Spinal cord (tissue), 10 donors: ENCODE data around the gene MEF2D. TPM values are rescaled to one million over a fixed set of nuclear protein-coding genes. Genes with fewer than 3 reads are reported as not detected.

Source experiments
- DNase-seq, 6 donors: peaks; one replicate each; pipeline versions ENCODE4 v3.0.0 to v3.0.0-alpha.2; 2013 to 2015; ENCODE audit warnings: low spot score in 6 of 6, low read depth in 4 of 6
- H3K27ac ChIP-seq: one replicate; pipeline ENCODE4 v1.5.1; 2013; ENCODE audit warnings: low read depth, low read length, control low read depth
- H3K27me3 ChIP-seq: one replicate; pipeline ENCODE4 v1.6.1; 2013; ENCODE audit warnings: low read length; ENCODE audit not compliant: control insufficient read depth, insufficient read depth
- H3K36me3 ChIP-seq: one replicate; pipeline ENCODE4 v1.6.1; 2013; ENCODE audit warnings: low read length; ENCODE audit not compliant: control insufficient read depth, insufficient read depth
- H3K4me1 ChIP-seq: one replicate; pipeline ENCODE4 v1.6.1; 2013; ENCODE audit warnings: low read length; ENCODE audit not compliant: control insufficient read depth, insufficient read depth
- H3K4me3 ChIP-seq: one replicate; pipeline ENCODE4 v1.5.1; 2013; ENCODE audit warnings: low read depth, low read length, control low read depth
- H3K9me3 ChIP-seq: one replicate; pipeline ENCODE4 v1.6.1; 2013; ENCODE audit warnings: low read length; ENCODE audit not compliant: control insufficient read depth, insufficient read depth
- WGBS: methylation state at CpG from one replicate; pipeline ENCODE4 v1.1.5; 2013; ENCODE audit warnings: missing lambda C conversion rate; ENCODE audit not compliant: insufficient coverage; 5-methylcytosine and 5-hydroxymethylcytosine counted together
- polyA plus RNA-seq, 2 donors: library from polyadenylated mRNA; unstranded; fragments of 120-200 nt; gene quantifications; one replicate each; pipeline ENCODE4 v1.2.1, GENCODE V29; 2013; ENCODE audit not compliant: insufficient read length in 2 of 2
- total RNA-seq, 2 donors: library from RNA; depleted of rRNA in 1 of 2; stranded (reverse); fragments of 120-200 nt in 1 of 2; fragments of >200 nt in 1 of 2; gene quantifications; one replicate each; pipeline versions ENCODE4 v1.2.3 to v1.2.4, GENCODE V29; 2013 to 2014
- donor health status: healthy.

The MEF2D gene
- total and polyA plus RNA-seq, 4 donors = 5.7 to 28.9 (median 17.5) TPM

GRCh38 chr1:156424806-156425432 lies 75.7 kb downstream of the MEF2D start:
- Histone ChIP-seq H3K36me3 (peaks cover 48% of the 10 kb centered on the region), H3K9me3 (no peaks in the 10 kb centered on the region), H3K4me1 (peaks cover 45% of the 10 kb centered on the region), H3K27me3 (peaks cover 31% of the 10 kb centered on the region), H3K4me3 (peak overlapping the region; percentile 76), H3K27ac (peak overlapping the region; percentile 95)
- WGBS = 33% methylated on average over 7 of the region's 10 CpGs
- peak in 1 of 6 donors; percentile 75 for DNase-seq

- no peaks in the 10 kb centered on the region for H3K9me3 ChIP-seq
- H3K27ac ChIP-seq = peak overlapping the region; percentile 95
- H3K27me3 ChIP-seq = peaks cover 34% of the 10 kb centered on the region
- DNase-seq = no peak
- peak overlapping the region; percentile 76 for H3K4me3 ChIP-seq
- peaks cover 39% of the 10 kb centered on the region for H3K4me1 ChIP-seq
- H3K36me3 ChIP-seq = peaks cover 55% of the 10 kb centered on the region
- WGBS = 24% methylated on average over 5 of the region's 7 CpGs
Observed at GRCh38 chr1:156423422-156424352, 76.9 kb downstream of the MEF2D start.

DNA sequence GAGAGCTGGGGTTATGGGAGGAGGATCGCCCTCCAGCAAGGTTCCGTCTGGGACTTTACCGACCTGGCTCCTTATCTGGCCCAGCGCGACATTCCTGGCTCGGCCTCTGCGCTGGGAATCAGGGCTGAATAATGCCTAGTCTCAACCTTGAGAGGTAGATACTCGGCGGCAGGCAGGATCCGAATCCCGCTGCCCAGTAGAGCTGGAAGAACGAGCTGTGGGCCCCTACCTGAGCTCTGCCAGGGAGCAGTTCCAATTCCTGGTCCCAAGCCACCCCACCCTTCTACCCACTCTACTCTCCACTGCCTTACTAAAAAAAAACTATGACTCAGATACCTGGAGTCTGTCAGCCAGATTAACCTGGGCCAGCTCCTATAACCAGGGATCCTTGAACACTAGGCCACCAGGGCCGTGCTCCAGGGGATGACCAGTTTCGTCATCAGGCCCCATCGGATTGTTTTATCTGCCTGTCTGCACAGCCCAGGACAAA lies 77.9 kb downstream of the MEF2D start:
- WGBS = 5% methylated on average over 15 of the region's 15 CpGs
- Histone ChIP-seq H3K4me1 (peaks cover 47% of the 10 kb centered on the region), H3K4me3 (peak overlapping the region; percentile 76), H3K27ac (peak overlapping the region; percentile 95), H3K36me3 (peaks cover 64% of the 10 kb centered on the region), H3K27me3 (peaks cover 34% of the 10 kb centered on the region), H3K9me3 (no peaks in the 10 kb centered on the region)
- no peak for DNase-seq

GRCh38 chr1:156421939-156422601 lies 78.5 kb downstream of the MEF2D start:
- H3K27ac ChIP-seq = peak overlapping the region; percentile 95
- peaks cover 51% of the 10 kb centered on the region for H3K4me1 ChIP-seq
- 5% methylated on average over 11 of the region's 12 CpGs for WGBS
- H3K9me3 ChIP-seq = no peaks in the 10 kb centered on the region
- no peak for DNase-seq
- peak overlapping the region; percentile 76 for H3K4me3 ChIP-seq
- peaks cover 34% of the 10 kb centered on the region for H3K27me3 ChIP-seq
- H3K36me3 ChIP-seq = peaks cover 68% of the 10 kb centered on the region

DNA sequence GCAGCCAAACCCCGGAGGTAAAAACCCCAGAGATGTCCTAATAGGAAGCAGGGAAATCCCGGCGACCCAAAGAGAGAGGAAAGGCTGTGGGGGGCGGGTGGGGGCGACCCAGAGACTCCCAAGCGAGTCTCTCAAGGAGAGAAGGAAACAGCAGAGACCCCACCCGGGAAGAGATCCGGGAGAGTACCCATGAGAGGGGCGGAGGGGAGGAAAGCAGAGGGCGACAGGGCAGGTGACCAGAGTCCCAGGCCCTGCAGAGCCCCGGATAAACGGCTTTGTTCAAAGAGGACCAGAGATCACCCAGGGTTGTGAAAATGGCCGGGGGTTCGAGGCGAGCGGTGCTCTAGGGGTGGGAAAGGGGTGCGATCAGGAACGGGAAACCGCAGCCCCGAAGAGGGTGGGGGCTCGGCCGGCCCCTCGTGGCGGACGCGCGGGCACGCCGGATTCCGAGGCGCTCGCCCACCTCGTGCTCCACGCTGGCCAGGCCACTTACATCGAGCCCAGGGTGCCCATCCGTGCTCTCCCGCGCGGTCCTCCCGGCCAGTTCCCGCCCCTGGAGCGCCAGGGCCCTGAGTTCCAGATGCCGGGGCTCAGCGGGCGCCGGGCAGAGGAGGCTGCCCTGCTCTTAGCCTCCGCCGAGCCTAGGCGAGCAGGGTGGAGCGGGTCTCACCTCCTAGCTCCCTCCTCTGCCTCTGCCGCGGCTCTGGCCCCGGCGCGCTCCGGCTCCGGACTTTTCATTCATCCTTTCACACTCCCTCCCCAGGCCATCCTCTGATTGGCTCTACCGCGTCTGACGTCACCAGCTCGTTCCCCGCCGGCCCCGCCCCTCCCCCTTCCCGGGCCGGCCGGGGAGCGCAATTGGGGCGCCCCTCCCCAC lies 79.3 kb downstream of the MEF2D start:
- Histone ChIP-seq H3K9me3 (no peaks in the 10 kb centered on the region), H3K36me3 (peaks cover 61% of the 10 kb centered on the region), H3K4me1 (peaks cover 51% of the 10 kb centered on the region), H3K27ac (peak overlapping the region; percentile 95), H3K4me3 (peak overlapping the region; percentile 76), H3K27me3 (peaks cover 34% of the 10 kb centered on the region)
- WGBS = under 1% methylated on average over 68 of the region's 69 CpGs
- DNase-seq = peak in 5 of 6 donors; percentile 82 to 98 (median 89)

GRCh38 chr1:156420205-156421061 lies 80.1 kb downstream of the MEF2D start:
- no peak for DNase-seq
- Histone ChIP-seq H3K9me3 (no peaks in the 10 kb centered on the region), H3K4me1 (peaks cover 55% of the 10 kb centered on the region), H3K27me3 (peaks cover 34% of the 10 kb centered on the region), H3K4me3 (peak overlapping the region; percentile 76), H3K27ac (peak overlapping the region; percentile 95), H3K36me3 (peaks cover 65% of the 10 kb centered on the region)
- under 1% methylated on average over 44 of the region's 69 CpGs for WGBS

GRCh38 chr1:156419854-156420204 lies 80.7 kb downstream of the MEF2D start:
- Histone ChIP-seq H3K4me3 (peak overlapping the region; percentile 76), H3K36me3 (peaks cover 67% of the 10 kb centered on the region), H3K27ac (peak overlapping the region; percentile 95), H3K9me3 (no peaks in the 10 kb centered on the region), H3K4me1 (peaks cover 57% of the 10 kb centered on the region), H3K27me3 (peaks cover 33% of the 10 kb centered on the region)
- 3% methylated on average over 3 of the region's 5 CpGs for WGBS
- DNase-seq = no peak

GRCh38 chr1:156418416-156419070 lies 82.0 kb downstream of the MEF2D start:
- Histone ChIP-seq H3K36me3 (peaks cover 75% of the 10 kb centered on the region), H3K27me3 (peaks cover 29% of the 10 kb centered on the region), H3K9me3 (no peaks in the 10 kb centered on the region), H3K27ac (peak overlapping the region; percentile 95), H3K4me3 (peak overlapping the region; percentile 76), H3K4me1 (peaks cover 64% of the 10 kb centered on the region)
- DNase-seq = no peak
- 24% methylated on average over 4 of the region's 12 CpGs for WGBS
